ENCODE data around the gene SLC6A1.

SLC6A1 gene

GRCh38 chr3:10992017-10992942, at the start of gene SLC6A1:
TSS of gene SLC6A1 (plus strand) at chr3:10992748. CDS start at chr3:11017212, 24,464 bp downstream.
- DNase-seq = peak in 1 of 2 experiments; percentile 4

GRCh38 chr3:10944866-10945265, 47.7 kb upstream of the SLC6A1 start:
- DNase-seq = no peak

DNA sequence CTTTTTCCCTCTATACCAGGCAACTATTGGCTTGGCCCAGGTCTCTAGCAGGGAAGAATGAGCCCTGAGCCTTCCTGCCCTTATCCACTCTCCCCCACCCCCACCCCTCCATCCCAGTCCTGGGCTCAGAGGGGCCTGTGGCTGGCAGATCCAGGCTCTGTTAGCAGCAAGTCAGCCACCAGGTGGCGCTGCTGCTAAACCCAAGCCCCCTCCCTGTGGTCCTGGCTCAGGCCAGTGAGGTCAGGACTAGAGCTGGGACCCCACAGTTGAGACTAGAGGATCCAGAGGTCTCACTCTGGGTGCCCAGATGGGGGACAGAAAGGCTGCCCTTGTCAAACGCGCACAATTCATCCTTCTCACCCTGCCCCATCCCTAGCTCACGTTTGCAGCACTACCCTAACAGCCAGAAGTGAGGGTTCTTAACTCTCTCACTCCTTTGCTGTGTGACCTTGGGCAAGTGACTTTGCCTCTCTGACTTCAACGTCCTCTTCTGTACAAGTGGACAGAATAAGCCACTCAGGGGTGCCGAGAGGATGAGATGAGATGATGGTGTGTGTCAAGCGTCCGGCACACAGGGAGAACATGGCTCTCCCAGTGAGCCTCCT, 46.8 kb upstream of the SLC6A1 start:
- peak in 1 of 2 experiments; percentile 0 for DNase-seq

GRCh38 chr3:10946526-10946925, 46.0 kb upstream of the SLC6A1 start:
- no peak for DNase-seq

GRCh38 chr3:10948326-10948725, 44.2 kb upstream of the SLC6A1 start:
- DNase-seq = no peak

- no peak for DNase-seq
Measured at GRCh38 chr3:10949197-10949596, 43.4 kb upstream of the SLC6A1 start.

DNA sequence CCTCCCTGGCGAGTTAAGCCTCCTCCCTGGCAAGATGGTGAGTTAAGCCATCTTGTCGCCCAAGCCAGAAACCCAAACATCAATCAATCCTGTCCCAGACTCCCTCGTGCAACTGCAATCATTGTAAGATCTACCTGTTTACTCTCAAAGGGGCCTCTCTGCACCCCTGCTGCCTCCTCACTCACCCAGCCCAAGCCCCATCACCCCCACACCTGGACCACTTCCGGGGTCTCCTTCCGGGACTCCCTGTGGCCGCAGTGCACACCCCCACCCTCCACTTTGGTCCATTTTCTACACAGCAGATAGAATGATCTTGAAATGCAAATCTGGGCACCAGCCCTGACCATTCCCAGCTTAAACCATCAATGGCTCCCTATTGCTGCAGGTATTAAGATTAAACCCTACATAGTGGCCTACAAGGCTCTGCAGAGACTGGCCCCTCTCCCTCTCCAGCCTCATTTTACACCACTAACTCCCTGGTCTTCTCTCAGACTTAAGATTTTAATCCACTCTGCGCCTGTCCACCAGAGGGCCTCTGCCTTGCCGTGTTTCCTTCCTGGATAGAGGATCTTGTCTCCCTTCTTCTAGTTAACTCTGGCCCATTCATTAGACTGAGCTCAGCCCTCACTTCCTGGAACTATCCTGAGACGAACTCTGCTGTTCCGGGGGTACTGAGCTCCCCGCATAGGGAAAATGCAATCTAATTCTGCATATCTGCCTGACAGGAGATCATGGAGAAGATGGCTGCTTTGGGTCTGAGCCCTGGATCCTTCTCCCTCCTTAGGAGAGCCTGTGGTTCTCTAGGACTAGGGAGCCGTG, 41.9 kb upstream of the SLC6A1 start:
- no peak for DNase-seq

DNA sequence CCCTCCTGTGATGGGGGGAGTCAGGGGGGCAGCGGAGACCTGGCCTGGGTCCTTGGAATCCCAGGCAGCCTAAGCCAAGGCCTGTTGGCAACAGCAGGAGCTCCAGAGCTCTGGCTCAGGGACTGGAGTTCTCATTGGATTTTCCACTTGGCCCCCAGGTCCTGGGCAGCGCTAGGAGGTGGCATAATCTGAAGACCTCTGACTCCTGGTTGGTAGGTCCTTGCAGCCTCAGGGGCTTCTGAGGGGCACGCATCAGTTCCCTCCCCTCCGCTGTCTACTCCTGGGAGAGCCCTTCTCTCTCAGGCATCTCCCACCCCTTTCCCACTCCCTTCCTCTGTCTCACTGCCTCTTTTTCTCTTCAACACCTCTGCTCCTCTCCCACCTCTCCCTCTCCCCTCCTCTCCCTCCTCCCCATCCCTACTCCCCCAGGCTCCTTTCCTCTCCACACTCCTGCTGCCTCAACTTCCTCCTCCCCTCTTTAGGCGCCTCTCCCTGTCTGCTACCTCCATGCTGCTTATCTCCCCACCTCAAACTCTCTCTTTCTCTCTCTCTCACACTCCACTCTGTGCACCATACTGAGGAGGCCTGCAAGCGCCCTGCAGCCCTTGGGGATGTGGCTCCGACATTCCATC, 41.1 kb upstream of the SLC6A1 start:
- no peak for DNase-seq

GRCh38 chr3:10952525-10952924, 40.0 kb upstream of the SLC6A1 start:
- no peak for DNase-seq

- DNase-seq = no peak
Measured at GRCh38 chr3:10954740-10955139, 37.8 kb upstream of the SLC6A1 start.

DNA sequence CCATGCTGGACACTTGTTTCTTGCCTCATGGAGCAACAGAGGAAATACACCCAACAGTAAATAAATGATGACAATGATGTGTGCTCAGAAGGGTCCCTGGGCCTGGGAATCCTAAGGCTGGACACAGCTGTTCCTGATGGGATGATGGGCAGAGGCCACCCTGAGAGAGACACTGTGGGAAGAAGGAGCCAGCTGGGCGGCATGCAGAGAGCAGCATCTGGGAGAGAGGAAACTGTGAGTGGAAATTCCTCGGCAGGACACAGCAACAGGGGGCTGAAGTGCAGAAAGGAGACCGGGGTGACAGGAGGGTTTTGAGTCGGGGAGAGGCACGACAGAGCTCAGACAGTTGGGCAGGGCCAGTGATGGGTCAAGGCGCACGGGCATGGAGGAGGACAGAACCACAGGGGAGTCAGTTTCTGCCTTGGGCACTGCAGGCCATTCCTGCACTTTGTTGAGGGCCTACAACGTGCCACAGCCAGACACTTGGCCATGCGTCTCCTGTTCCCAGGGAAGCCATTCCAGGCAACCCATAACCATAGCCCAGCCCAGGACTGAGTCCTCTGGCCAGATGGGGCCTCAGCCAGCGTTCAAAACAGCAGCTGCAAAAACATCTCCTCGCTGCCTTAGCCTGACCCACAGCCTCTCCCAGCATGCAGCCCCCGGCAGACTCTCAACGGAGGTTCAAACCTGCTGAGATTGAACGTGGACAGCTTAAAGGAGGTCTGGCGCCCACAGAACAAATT, 36.7 kb upstream of the SLC6A1 start:
- no peak for DNase-seq

DNA sequence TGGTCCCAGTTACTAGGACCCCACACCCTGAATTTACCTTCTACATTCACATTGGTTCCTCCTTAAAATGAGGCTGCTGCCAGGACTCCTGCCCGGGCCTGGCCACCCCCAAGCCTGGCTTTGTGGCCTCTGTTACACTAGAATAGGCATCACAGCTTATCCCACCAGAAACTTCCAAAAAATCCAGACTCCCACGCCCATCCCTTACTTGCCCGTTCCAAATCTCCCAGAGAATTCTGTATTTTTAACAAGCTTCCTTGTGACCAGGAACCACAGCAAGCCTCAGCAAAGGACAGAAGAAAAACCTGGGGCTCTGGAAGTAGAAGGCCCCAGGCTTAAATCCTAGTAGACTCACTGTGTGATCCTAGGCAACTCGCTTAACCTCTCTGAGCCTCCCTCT, 36.0 kb upstream of the SLC6A1 start:
- no peak for DNase-seq

- DNase-seq = no peak
Measured at GRCh38 chr3:10956986-10957385, 35.6 kb upstream of the SLC6A1 start.

DNA sequence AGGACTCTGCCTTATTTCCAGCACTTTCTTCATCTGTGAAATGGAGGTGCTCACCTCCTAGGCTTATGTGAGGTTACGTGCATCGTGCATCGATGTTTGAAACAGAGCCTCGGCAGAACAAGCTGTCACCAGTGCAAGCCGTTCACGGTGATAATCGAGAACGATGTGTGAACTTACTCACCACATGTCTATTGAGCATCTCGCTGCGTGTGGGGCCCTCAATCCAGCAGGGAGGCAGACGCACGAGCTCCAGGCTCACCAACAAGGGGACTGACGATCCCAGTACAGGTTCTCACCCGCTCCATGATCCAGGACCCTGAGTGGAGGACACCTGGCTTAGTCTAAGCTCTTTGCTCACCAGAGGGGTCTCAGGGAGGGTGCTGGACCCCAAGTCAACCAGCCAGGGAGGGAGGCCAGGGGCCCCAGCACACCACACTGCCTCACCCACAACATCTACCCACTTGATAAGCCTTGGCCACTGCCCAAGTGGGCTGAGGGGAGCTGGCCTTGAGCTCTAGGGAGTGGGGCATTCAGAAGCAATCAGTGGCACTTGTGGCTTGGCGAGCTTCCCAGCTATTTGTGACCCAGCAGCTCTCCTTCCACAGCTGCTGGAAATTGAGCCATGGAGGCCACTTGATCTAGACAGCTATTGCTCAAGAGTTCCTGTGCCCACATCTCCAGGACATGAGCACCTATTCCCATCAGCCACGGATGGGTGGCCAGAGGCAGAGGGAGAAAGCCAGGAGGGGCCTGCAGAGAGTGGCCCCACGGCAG, 34.4 kb upstream of the SLC6A1 start:
- peak in 1 of 2 experiments; percentile 21 for DNase-seq

DNA sequence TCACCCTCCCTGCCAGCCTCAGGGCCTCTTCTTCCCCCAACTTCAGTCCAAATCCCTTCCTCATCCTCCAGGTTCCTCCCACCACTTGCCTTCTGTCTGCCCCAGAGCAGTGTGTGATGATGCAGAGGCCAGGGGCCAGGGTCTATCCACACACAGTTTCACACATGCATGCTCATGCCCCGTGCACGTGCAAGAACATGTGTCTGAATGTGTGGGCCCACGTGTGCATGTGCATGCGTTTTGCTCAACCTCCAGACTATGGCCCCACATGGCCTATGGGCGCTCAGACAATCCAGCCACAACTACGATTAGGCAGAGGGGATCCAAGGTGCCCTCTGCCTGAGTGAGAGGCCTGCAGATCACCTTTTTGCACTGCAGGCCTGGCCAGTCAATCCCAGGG, 32.3 kb upstream of the SLC6A1 start:
- DNase-seq = no peak

DNA sequence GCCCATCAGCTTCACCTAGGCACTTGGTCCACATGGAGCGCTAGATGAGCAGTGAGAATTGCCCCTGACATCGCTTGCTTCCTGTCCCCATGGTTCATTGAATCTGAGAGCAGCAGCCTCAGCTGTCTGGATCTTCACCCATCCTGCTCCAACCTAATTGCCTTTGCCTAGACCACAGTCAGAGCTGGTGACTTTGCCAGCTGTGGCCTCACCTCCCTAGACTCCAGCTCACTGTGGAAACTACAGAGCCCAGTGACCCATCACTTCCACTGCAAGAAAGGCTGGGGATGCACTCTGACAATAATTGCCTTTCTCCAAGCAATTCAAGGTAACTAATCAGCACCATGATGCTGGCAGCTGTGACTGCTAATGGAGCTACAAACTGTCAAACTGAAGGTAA, 30.6 kb upstream of the SLC6A1 start:
- DNase-seq = no peak

GRCh38 chr3:10962481-10963036, 30.0 kb upstream of the SLC6A1 start:
- DNase-seq = peak in 1 of 2 experiments; percentile 3

GRCh38 chr3:10964537-10965167, 27.9 kb upstream of the SLC6A1 start:
- no peak for DNase-seq

- DNase-seq = peak; percentile 39 to 48
Measured at GRCh38 chr3:10968401-10968800, 24.1 kb upstream of the SLC6A1 start.

DNA sequence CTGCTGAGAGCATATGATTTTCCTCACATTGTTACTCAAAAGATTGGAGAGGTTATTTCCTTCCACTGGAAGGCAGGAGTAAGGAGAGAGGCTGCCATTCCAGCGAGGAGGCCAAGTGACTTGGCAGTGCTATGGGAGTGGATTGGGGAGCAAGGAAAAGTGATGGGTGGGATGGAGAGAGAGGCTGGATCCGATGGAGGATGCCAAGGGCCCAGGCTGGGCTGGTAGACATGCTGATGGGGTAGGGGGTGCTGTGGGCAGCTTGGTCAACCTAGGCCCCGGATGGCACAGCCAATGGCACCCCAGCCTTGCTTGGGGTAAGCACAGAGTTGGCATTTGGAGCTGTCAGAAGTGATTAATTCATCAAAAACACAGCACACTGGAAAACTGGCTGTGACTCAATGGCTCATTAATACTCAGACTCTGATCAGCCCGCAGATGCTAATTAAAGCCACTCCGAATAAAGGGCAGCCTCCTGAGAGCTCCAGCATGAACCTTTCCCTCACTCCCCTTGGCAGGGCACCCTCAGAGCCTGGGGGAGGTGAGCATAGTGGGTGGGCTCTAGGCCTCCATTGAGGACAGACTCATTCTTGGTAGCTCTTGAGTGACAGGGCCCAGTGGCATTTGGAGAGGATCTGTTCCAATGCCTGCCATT, 22.1 kb upstream of the SLC6A1 start:
- no peak for DNase-seq

All from NCI-H2081 (cell line).